Astrocyte of the spinal cord (primary cell): Measurements from ENCODE around the gene DLG5.
A peak's percentile ranks its signal among the peaks of the same experiment; 100 is the strongest.

Experiments
- DNase-seq: peaks from one replicate; pipeline ENCODE4 v3.0.0; 2011; ENCODE audit warnings: low read depth, low spot score
- H3K4me3 ChIP-seq: 2 replicates; pipeline ENCODE4 v1.5.1; 2011; ENCODE audit warnings: low read depth, mild to moderate bottlenecking, low read length, moderate library complexity
- CTCF ChIP-seq: IDR thresholded peaks from 2 replicates; pipeline ENCODE4 v1.5.1; 2012; ENCODE audit warnings: low read depth, mild to moderate bottlenecking, low read length, inconsistent platforms
- in situ Hi-C: cut with HindIII; loops from 2 replicates; pipeline ENCODE4 v1.10.0; 2017; ENCODE audit warnings: low sequenced_read_pairs

DLG5 gene

GRCh38 chr10:77919713-77920108, 6.8 kb downstream of the DLG5 start:
- TF ChIP-seq CTCF: no peak
- H3K4me3 ChIP-seq: no peak overlapping the region
- peak; percentile 48 for DNase-seq
- in situ Hi-C loops: no loop called here

GRCh38 chr10:77915319-77916105, 11.0 kb downstream of the DLG5 start:
- in situ Hi-C loops: no loop called here
- no peak overlapping the region for H3K4me3 ChIP-seq
- TF ChIP-seq CTCF: no peak
- no peak for DNase-seq

GRCh38 chr10:77913090-77913489, 13.5 kb downstream of the DLG5 start:
- no peak for TF ChIP-seq CTCF
- DNase-seq: no peak
- in situ Hi-C loops: no loop called here
- no peak overlapping the region for H3K4me3 ChIP-seq

GRCh38 chr10:77912576-77912975, 14.0 kb downstream of the DLG5 start:
- in situ Hi-C loops: no loop called here
- DNase-seq: no peak
- H3K4me3 ChIP-seq: no peak overlapping the region
- no peak for TF ChIP-seq CTCF

GRCh38 chr10:77911535-77912123, 14.9 kb downstream of the DLG5 start:
- in situ Hi-C loops: no loop called here
- no peak for DNase-seq
- no peak for TF ChIP-seq CTCF
- H3K4me3 ChIP-seq: no peak overlapping the region

- DNase-seq: no peak
- H3K4me3 ChIP-seq: no peak overlapping the region
These were observed 15.9 kb downstream of the DLG5 start for GRCh38 chr10:77910524-77911145.

More at GRCh38 chr10:77910524-77911145, 15.9 kb downstream of the DLG5 start:
- TF ChIP-seq CTCF: no peak
- in situ Hi-C loops: no loop called here
